NCI-H774 (cell line): ENCODE results near the gene VMAC.
A peak's percentile ranks its signal among the peaks of the same experiment; 100 is the strongest.

ENCODE experiments used
- DNase-seq: peaks from one replicate; lab custom pipeline; 2025; lab: John Stamatoyannopoulos, UW

VMAC gene

GRCh38 chr19:5953030-5953589 is 48.4 kb downstream of the VMAC start:
- no peak for DNase-seq

- DNase-seq = no peak
These were observed 49.1 kb downstream of the VMAC start for GRCh38 chr19:5953680-5954213.

- DNase-seq = no peak
These were observed 49.6 kb downstream of the VMAC start for GRCh38 chr19:5954293-5954692.

GRCh38 chr19:5955636-5955935 is 50.9 kb downstream of the VMAC start:
- DNase-seq = no peak

GRCh38 chr19:5956323-5956722 is 51.7 kb downstream of the VMAC start:
- DNase-seq = no peak

- no peak for DNase-seq
These were observed 52.1 kb downstream of the VMAC start for GRCh38 chr19:5956728-5957127.

GRCh38 chr19:5957170-5957569 is 52.5 kb downstream of the VMAC start:
- peak; percentile 28 for DNase-seq

GRCh38 chr19:5958074-5958850 is 53.6 kb downstream of the VMAC start:
- no peak for DNase-seq

GRCh38 chr19:5958851-5959122 is 54.1 kb downstream of the VMAC start:
- DNase-seq = no peak

- DNase-seq = no peak
These were observed 54.8 kb downstream of the VMAC start for GRCh38 chr19:5959260-5960004.
